Neural progenitor cell (in vitro differentiated cells): ENCODE measurements around the gene OGG1. TPM values are rescaled to one million over a fixed set of nuclear protein-coding genes. Genes with fewer than 3 reads are reported as not detected.
A peak's percentile ranks its signal among the peaks of the same experiment; 100 is the strongest.
"Not testable (repeated sequence)": the region's sequence is repeated elsewhere in the genome, so short reads cannot be mapped to it uniquely, and the experiment has no call there.

ENCODE experiments used
- DNase-seq: peaks from one replicate; pipeline ENCODE4 v3.0.0-alpha.2; 2016; ENCODE audit warnings: low spot score
- H2AFZ ChIP-seq: fragments of 200-600 bp; sonication (generic); replicated peaks from 2 replicates; pipeline ENCODE4 v1.6.1; 2016; ENCODE audit warnings: antibody characterized with exemption
- H3F3A ChIP-seq: fragments of 200-600 bp; sonication (generic); 2 replicates; pipeline ENCODE4 v1.6.1; 2016; ENCODE audit warnings: antibody characterized with exemption, low read depth
- H3K27ac ChIP-seq: fragments of 200-600 bp; sonication (generic); 2 replicates; pipeline ENCODE4 v1.5.1; 2016; ENCODE audit warnings: mild to moderate bottlenecking
- H3K27me3 ChIP-seq: fragments of 200-600 bp; sonication (generic); 2 replicates; pipeline ENCODE4 v1.6.1; 2016; ENCODE audit warnings: mild to moderate bottlenecking, moderate library complexity
- H3K36me3 ChIP-seq: fragments of 200-600 bp; sonication (generic); 2 replicates; pipeline ENCODE4 v1.5.1; 2016
- H3K4me1 ChIP-seq: fragments of 200-600 bp; sonication (generic); 2 replicates; pipeline ENCODE4 v1.6.1; 2016; ENCODE audit warnings: mixed run types
- H3K4me2 ChIP-seq: fragments of 200-600 bp; sonication (generic); 2 replicates; pipeline ENCODE4 v1.6.1; 2016
- H3K4me3 ChIP-seq: fragments of 200-600 bp; sonication (generic); 2 replicates; pipeline ENCODE4 v1.5.1; 2016
- H3K79me2 ChIP-seq: fragments of 200-600 bp; sonication (generic); 2 replicates; pipeline ENCODE4 v1.6.1; 2016; ENCODE audit warnings: low read depth
- H3K9ac ChIP-seq: fragments of 200-600 bp; sonication (generic); 2 replicates; pipeline ENCODE4 v1.6.1; 2016
- H3K9me3 ChIP-seq: fragments of 200-600 bp; sonication (generic); 2 replicates; pipeline ENCODE4 v1.5.1; 2016; ENCODE audit warnings: low read depth
- H4K20me1 ChIP-seq: fragments of 200-600 bp; sonication (generic); 2 replicates; pipeline ENCODE4 v1.6.1; 2016; ENCODE audit warnings: low read depth
- H3K27ac Mint-ChIP-seq: 3 replicates; pipeline ENCODE4 v1.8.0; 2021; ENCODE audit warnings: mixed read lengths
- H3K27me3 Mint-ChIP-seq: 2 replicates; pipeline ENCODE4 v1.8.0; 2022; ENCODE audit warnings: low read depth, mild to moderate bottlenecking, inconsistent platforms, moderate library complexity, mixed read lengths; ENCODE audit not compliant: insufficient read depth
- H3K36me3 Mint-ChIP-seq: 3 replicates; pipeline ENCODE4 v1.8.0; 2021; ENCODE audit warnings: mixed read lengths
- H3K4me1 Mint-ChIP-seq: 3 replicates; pipeline ENCODE4 v1.8.0; 2021; ENCODE audit warnings: mixed read lengths
- H3K4me3 Mint-ChIP-seq: 3 replicates; pipeline ENCODE4 v1.8.0; 2021; ENCODE audit warnings: mild to moderate bottlenecking, moderate library complexity, mixed read lengths
- H3K9me3 Mint-ChIP-seq: 3 replicates; pipeline ENCODE4 v1.8.0; 2020; ENCODE audit warnings: mixed read lengths
- EZH2 ChIP-seq: fragments of 200-600 bp; sonication (generic); IDR thresholded peaks from 2 replicates; pipeline ENCODE4 v1.6.1; 2017; ENCODE audit warnings: antibody characterized with exemption, mild to moderate bottlenecking, moderate library complexity
- EZH2phosphoT487 ChIP-seq: fragments of 200-600 bp; sonication (generic); IDR thresholded peaks from 2 replicates; pipeline ENCODE4 v1.6.1; 2017; ENCODE audit warnings: antibody characterized with exemption
- total RNA-seq: library from RNA; depleted of rRNA; stranded (reverse); fragments of >200 nt; gene quantifications from 2 replicates; pipeline ENCODE4 v1.2.3, GENCODE V29; 2015; ENCODE audit warnings: low replicate concordance
- TF ChIP-seq, protein P1 (sequence below): fragments of 200-600 bp; sonication (generic); IDR thresholded peaks from 2 replicates; pipeline ENCODE4 v1.5.1; 2017; ENCODE audit warnings: antibody characterized with exemption, mild to moderate bottlenecking

OGG1 gene
- total RNA-seq, 1 donor from 2014 or later = 15.8 TPM

- H3K4me3 Mint-ChIP-seq = peak within 1 kb of the TSS; percentile 84
- H3K27ac Mint-ChIP-seq = peak within 1 kb of the TSS; percentile 20
- H3K4me1 Mint-ChIP-seq = peaks cover 16% of the 10 kb centered on the region
- peak within 1 kb of the TSS; percentile 47 for H3K9ac ChIP-seq
- H3F3A ChIP-seq = peaks cover 28% of the 10 kb centered on the region
- no peaks in the 10 kb centered on the region for H3K79me2 ChIP-seq
- peak; percentile 86 for DNase-seq
- H3K36me3 ChIP-seq = no peaks in the 10 kb centered on the region
- H3K4me2 ChIP-seq = peak within 1 kb of the TSS; percentile 98
- peaks cover 2% of the 10 kb centered on the region for H3K27me3 Mint-ChIP-seq
- TF ChIP-seq, protein P1, sequence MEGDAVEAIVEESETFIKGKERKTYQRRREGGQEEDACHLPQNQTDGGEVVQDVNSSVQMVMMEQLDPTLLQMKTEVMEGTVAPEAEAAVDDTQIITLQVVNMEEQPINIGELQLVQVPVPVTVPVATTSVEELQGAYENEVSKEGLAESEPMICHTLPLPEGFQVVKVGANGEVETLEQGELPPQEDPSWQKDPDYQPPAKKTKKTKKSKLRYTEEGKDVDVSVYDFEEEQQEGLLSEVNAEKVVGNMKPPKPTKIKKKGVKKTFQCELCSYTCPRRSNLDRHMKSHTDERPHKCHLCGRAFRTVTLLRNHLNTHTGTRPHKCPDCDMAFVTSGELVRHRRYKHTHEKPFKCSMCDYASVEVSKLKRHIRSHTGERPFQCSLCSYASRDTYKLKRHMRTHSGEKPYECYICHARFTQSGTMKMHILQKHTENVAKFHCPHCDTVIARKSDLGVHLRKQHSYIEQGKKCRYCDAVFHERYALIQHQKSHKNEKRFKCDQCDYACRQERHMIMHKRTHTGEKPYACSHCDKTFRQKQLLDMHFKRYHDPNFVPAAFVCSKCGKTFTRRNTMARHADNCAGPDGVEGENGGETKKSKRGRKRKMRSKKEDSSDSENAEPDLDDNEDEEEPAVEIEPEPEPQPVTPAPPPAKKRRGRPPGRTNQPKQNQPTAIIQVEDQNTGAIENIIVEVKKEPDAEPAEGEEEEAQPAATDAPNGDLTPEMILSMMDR = no peak
- TF ChIP-seq EZH2phosphoT487 (no peak), EZH2 (no peak)
- peak within 1 kb of the TSS; percentile 85 for H2AFZ ChIP-seq
- H3K36me3 Mint-ChIP-seq = peaks cover 3% of the 10 kb centered on the region
- H3K27ac ChIP-seq = no peak within 1 kb of the TSS
- H3K9me3 ChIP-seq = no peaks in the 10 kb centered on the region
- peaks cover 4% of the 10 kb centered on the region for H3K27me3 ChIP-seq
- peaks cover 3% of the 10 kb centered on the region for H3K4me1 ChIP-seq
- no peaks in the 10 kb centered on the region for H4K20me1 ChIP-seq
- H3K9me3 Mint-ChIP-seq = no peaks in the 10 kb centered on the region
- peak within 1 kb of the TSS; percentile 63 for H3K4me3 ChIP-seq
These were observed 19.9 kb downstream of the OGG1 start, which contains the start of gene CAMK1 for GRCh38 chr3:9769426-9770275. TSS of gene CAMK1 (minus strand) at chr3:9769947. CDS start at chr3:9767749, 2,198 bp downstream.

GRCh38 chr3:9770276-9770812, 20.6 kb downstream of the OGG1 start:
- no peaks in the 10 kb centered on the region for H3K36me3 ChIP-seq
- Mint-ChIP-seq H3K9me3 (no peaks in the 10 kb centered on the region), H3K4me3 (peak overlapping the region; percentile 71), H3K4me1 (peaks cover 16% of the 10 kb centered on the region), H3K27me3 (peaks cover 2% of the 10 kb centered on the region), H3K27ac (no peak overlapping the region), H3K36me3 (peaks cover 3% of the 10 kb centered on the region)
- H3K27ac ChIP-seq = no peak overlapping the region
- no peaks in the 10 kb centered on the region for H4K20me1 ChIP-seq
- peaks cover 27% of the 10 kb centered on the region for H3F3A ChIP-seq
- H3K9ac ChIP-seq = no peak overlapping the region
- no peaks in the 10 kb centered on the region for H3K79me2 ChIP-seq
- TF ChIP-seq EZH2 (no peak), EZH2phosphoT487 (no peak)
- TF ChIP-seq, protein P1 = no peak
- H3K4me2 ChIP-seq = peak overlapping the region; percentile 98
- peak overlapping the region; percentile 85 for H2AFZ ChIP-seq
- H3K4me3 ChIP-seq = peak overlapping the region; percentile 63
- DNase-seq = no peak
- no peaks in the 10 kb centered on the region for H3K9me3 ChIP-seq
- H3K27me3 ChIP-seq = peaks cover 4% of the 10 kb centered on the region
- H3K4me1 ChIP-seq = peaks cover 3% of the 10 kb centered on the region

GRCh38 chr3:9771007-9771406, 21.3 kb downstream of the OGG1 start:
- not testable (repeated sequence) for H3K27ac Mint-ChIP-seq, H3K9me3 Mint-ChIP-seq, H4K20me1 ChIP-seq, H3K4me3 ChIP-seq, H3K79me2 ChIP-seq, H3K27ac ChIP-seq, DNase-seq, H3K4me2 ChIP-seq, H2AFZ ChIP-seq, H3K36me3 Mint-ChIP-seq, H3K9ac ChIP-seq, H3K27me3 ChIP-seq, H3K4me1 ChIP-seq, H3K27me3 Mint-ChIP-seq, H3K36me3 ChIP-seq, H3K9me3 ChIP-seq
- H3F3A ChIP-seq = peaks cover 21% of the 10 kb centered on the region
- Mint-ChIP-seq H3K4me1 (peaks cover 16% of the 10 kb centered on the region), H3K4me3 (peak overlapping the region; percentile 59)
